HG03103 (cell line): ENCODE measurements around the gene TMCO4.

Source experiments
- ATAC-seq: cut with Tn5 transposase; IDR thresholded peaks from one replicate; pipeline ENCODE4 v1.9.1; 2021; ENCODE audit warnings: low read depth; ENCODE audit not compliant: unreplicated experiment

Gene TMCO4

DNA sequence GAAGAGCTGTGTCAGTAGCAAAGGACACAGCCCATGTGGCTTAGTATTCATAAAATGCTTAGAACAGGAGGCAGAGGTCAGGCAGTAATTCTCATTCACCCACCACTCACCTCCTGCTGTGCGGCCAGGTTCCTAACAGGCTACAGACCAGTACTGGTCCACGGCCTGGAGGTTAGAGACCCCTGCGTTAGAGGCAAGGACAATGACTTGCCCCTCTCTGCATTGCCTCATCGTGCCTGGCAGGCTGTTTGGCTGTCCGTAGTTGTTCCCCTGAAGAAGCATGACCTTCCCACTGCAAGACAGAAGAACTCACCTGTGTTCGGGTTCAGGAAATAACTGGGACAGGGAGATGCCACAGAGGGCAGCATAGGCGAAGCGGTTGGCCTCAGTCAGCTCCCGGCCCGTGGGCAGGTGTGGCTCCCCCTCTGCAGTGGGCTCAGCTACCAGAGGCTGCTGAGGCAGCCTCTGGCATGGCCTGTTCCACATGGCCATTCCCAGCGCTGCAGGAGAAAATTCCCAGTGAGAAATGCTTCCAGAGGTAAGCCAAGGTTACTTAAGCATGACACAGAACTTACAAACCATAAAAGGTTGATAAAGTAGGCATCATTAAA lies 19.3 kb downstream of the TMCO4 start:
- ATAC-seq: no peak

DNA sequence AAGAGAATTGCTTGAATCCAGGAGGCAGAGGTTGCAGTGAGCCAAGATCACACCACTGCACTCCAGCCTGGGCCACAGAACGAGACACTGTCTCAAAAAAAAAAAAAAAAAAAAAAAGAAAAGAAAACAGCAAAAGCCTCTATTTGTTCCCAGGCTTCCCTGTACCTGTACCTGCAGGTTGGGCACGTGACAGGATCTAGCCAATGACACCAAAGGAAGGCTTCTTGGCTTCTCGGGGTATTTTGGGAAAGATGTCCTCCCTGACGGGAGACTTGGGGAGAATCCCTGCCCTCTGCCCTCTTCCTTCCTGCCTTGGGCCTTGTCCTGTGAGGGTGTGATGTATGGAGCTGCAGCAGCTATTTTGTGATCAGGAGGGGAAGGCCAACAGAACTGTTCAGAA lies 22.8 kb downstream of the TMCO4 start:
- ATAC-seq: no peak

DNA sequence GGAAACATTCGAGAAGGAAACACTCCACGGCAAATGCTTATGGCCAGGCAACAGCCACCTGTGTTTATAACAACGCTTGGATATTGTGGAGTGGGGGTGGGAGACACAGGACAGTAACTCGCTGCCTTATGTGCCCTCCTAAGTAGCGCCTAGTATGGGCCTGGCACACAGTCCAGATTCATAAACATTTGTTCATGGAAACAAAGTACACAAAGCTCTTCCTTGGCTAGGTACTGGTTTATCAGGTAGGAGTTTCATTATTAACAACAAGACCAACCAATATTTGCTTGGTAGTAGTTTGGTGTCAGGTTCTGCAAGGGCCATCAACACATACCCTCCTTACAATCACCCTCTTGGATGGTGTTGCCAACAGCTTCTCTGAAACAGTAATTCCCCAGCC lies 23.4 kb downstream of the TMCO4 start:
- ATAC-seq: no peak

DNA sequence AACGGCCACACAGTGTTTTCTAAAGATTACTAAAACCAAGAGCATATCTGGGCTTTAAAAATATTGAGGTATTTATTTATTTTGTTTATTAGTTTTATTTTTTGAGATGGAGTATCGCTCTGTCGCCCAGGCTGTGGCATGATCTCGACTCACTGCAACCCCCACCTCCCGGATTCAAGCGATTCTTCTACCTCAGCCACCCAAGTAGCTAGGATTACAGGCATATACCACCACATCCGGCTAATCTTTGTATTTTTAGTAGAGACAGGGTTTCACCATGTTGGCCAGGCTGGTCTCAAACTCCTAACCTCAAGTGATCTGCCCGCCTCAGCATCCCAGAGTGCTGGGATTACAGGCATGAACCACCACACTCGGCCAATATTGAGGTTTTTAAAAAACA lies 23.9 kb downstream of the TMCO4 start:
- no peak for ATAC-seq

DNA sequence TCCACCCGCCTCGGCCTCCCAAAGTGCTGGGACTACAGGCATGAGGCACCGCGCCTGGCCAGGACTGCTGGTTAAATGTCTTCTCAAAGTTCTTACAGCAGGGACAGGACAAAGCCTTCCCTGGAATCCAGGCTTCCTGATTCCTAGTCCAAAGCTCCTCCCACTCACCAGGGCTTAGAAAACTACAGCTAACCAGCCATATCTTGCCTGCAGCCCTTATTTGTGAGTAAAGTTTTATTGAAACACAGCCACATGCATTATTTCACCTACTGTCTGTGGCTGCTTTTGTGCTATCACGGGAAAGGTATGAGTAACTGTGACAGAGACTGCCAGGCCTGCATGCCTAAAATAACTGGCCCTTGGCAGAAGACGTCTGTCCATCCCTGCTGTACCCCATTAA lies 24.4 kb downstream of the TMCO4 start:
- ATAC-seq: no peak

DNA sequence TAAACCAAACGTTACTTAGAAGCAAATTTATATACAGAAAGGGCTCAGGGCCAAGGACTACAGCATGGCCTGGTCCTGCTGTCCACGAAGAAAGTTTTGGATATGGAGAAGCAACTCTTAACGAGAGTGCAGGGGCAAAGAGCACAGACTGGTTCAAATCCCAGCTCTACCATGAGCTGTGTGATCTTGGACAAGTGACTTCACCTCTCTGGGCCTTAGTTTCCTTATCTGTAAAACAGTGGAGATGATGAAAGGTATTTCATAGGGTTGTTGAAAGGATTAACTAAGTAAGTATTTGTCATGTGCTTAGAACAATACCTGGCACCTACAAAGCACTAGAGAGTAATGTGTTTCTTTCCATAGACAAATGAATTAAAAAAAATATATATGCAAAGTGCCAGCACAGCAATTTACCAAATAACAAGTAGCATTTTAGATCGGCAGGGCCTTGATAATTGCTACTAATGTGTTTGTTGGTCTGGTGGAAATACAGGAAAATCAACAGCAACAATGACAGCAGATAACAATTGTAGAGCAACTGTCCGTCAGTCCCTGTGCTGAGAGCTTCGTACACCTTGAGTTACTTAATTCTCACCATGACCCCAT lies 25.4 kb downstream of the TMCO4 start:
- no peak for ATAC-seq

DNA sequence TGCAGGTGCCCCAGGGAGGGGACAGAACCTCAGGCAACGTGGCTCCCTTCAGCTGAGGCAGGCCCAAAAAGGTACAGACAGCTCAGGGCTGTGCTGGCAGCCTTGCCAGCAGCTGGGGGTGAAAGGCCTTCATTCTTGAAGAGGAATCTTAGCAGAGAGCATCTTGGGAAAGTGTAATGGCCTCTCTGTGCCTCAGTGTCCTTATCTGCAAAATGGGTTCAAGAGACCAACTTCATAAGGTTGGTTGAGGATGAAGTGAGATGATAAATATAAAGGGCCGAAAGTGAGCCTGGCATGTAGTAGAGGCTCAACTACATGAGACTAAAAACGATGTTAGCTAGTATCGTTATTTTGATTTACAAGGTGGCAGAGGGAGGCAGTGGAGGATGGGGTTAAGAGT lies 26.2 kb downstream of the TMCO4 start:
- no peak for ATAC-seq

DNA sequence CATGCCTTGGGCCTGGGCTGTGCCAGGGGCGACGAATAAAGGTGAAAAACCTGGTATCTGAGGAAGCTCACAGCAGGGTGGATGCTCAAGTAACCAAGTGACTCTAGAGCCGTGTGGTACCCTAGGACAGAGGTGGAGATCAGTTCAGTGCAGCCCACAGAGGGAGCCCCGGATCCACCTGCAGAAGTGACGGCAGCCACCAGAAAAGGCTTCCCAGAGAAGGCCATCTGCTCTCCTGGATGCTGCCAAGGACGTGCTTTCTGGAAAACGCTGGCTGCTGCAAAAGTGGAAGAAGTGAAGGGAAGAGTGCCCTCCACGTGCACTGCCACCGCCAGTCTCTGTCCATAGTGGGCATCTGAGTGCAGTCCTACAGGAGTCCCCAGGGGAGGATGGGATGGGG lies 27.7 kb downstream of the TMCO4 start:
- ATAC-seq: no peak

DNA sequence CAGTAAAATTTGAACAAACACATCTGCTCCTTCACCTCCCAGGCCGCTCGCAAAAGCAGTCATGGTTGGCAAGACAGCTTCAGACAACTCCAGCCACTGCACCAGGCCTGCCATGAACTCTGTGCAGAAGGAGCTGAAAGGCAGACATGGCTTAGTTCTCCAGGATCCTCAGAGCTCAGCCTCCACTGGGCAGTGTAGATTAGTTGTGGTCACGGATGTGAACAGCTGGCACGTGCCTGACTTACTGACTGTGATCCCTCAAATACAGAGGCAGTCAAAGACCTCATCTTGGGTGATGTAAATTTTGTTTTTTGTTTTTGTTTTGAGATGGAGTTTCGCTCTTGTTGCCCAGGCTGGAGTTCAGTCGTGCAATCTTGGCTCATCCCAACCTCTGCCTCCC lies 28.4 kb downstream of the TMCO4 start:
- no peak for ATAC-seq

DNA sequence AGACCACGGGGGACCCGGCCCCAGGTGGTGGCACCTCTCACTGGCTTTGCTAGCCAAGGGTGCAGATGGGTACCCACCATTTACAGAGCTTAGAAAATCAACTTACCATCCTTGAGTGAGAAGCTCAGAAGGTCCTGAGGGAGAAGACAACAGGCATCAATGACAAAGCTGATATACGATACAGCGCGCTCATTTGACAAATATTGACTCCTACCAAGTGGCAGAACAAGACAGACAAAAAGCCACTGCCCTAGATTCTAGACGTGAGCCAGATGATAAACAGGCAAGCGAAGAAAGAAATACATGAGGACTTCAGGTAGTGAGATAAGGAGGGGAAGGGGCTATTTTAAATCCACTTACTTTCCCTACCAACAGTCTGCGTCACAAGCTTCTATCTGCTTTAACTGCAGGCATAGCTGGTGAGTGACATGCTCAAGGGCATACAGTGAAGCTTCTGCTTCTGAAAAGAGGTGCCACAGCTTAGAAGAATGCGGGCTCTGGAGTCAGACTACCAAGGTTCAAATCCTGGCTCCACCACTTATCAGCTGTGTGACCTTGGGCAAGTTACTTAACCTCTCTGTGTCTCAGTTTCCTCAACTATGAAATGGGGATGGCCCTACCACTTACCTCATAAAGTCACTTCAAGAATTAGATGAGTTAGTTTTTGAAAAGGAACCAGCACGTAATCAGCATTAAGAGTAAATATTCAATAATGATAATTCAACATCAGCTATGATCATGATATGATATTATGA lies 29.1 kb downstream of the TMCO4 start:
- ATAC-seq: no peak

DNA sequence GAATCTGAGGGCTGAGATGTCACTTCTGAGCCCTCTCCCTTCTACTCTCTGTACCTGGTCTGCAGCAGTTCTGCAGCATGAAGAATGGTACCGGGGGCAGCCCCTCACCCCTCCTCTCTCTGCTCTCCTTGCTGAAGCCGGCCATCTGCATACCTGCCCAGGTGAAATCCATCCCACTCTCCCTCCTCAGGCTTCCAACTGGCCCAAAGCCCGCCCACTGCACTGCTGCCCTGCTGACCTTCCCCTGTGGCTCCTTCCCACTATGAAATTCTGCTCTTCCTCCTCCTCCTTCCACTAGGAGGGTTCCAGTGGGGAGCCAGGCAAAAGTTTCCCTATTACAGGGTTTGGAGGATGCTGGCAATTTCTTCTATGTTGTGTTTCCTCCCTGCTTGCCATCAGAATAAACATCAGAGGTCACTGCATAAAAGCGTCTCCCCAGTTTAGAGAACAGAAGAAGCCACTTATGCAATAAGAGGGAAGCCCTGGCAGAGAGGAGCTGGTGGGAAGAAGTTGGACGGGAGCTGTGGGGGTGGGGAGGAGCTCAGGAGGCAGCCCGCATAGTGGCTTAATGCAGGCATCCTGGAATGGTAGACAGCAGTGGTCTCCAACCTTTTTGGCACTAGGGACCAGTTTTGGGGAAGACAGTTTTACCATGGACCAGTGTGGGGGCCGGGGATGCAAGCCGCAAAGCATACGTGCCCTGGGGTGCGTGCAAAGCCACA lies 30.3 kb downstream of the TMCO4 start:
- no peak for ATAC-seq

DNA sequence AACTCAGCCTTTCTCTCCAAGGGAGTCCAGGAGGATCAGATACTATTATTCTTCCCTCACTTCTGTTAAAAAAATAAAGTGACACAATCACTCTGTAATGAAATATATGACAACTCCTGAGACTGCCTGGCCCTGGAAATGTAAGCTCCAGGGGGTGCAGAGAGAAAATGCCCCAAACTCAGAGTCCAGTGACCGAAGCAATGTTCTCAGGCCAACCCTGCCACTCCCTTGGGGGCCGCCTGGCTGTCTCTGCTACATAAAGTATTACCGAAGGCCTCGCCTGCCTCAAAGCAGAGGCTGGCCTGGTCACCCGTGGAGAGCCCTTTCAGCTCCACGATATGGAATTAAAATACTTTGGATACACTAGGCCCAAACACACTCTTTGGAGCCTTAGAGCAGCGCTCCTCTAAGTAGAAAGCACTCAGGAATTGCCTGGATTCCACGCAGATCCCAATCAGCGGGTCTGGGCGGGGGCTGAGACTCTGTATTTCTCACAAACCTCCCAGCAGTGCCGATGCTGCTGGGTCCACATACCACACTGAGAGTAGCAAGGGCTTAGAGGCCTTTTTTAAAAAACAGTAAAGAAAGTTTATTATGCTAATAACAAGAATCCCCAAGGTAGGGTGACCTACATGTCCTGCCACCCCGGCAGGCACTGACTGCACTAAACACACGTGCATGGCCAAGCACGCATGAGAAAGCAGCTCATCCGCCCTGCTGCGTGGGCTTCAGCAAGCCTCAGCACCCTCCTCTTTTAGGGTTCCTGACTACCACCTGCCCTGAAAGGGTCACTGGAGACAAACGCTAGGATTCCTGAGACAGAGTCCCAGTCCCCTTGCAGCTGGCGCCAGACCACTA lies 31.1 kb downstream of the TMCO4 start:
- no peak for ATAC-seq

DNA sequence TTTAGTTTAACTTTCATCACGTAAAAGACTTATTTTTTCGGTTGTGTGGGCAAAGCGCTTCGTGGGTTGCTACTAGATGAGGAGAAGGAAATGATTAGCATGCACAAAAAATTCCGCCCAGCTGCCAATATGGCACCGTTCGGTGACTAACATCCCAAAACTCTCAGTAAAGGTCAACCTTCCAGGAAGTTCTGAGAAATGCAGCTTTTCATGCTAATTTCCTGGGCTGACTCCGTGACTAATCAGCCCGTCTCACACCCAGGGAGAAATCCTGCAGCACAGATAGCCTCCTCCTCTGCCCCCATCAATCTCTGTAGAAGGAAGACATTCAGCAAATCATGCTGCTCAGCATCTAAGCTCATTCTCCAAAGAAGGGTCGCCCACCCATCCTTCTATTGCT lies 34.1 kb downstream of the TMCO4 start:
- no peak for ATAC-seq

DNA sequence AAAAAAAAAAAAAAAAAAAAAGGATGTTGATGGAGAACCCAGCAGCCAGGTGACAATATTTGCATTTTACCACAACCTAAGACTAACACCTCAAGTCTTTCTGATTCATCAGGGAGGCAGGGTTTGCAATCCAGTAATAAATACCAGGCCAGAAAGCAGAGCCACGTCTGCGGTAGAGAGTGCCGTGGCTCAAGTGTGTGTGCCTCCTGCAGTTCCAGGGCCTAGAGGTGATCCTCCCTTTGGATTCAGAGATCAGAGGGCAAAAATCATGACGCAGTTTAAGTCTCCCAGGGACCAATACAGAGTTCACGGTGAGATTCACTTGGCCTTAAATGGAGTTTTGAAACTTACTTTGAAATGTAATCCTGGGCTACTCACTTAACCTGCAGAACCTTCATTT lies 34.9 kb downstream of the TMCO4 start:
- ATAC-seq: no peak

DNA sequence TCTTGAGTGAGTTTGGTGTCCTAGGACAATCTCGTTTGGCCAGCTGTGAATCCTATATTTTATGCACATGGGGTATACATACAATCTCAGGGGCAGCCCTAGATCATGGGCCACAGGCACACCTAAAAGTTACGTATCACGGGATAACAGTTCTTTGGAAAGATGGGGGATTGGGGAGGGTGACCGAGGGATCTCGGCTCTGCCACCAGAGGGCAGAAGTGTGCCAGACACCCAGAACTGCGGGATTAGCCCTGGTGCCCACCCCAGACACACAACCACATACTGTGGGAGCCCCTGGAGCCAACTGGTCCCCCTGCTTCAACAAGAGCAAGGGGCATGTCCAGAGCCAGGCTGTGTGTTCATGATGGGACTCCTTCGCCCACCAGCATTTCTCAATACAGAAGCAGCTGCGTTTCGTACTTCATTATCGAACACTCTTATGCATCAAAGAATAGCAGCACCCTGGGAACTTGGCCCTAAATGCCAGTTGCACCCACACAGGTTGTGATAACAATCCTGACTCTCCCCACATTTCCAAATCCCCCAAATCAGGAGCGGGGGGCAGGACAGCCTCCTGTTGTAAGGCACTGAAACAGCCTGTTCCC lies 37.4 kb downstream of the TMCO4 start:
- no peak for ATAC-seq

DNA sequence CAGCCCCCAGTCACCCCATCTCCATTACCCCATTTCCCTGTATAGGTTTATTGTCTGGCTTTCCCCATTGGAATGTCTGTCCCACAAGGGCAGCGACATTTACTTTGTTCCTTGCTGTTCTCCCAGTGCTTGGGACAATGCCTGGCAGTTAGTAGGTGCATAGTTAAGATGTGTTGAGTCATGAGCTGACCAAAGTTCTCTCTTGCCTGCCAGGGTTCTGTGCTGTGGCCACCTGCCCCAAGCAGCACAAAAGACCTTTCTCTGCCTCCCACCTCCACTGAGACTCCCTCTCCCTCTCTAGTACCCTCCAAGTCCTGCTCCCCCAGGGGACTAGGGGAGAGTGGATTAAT lies 40.0 kb downstream of the TMCO4 start:
- ATAC-seq: no peak

DNA sequence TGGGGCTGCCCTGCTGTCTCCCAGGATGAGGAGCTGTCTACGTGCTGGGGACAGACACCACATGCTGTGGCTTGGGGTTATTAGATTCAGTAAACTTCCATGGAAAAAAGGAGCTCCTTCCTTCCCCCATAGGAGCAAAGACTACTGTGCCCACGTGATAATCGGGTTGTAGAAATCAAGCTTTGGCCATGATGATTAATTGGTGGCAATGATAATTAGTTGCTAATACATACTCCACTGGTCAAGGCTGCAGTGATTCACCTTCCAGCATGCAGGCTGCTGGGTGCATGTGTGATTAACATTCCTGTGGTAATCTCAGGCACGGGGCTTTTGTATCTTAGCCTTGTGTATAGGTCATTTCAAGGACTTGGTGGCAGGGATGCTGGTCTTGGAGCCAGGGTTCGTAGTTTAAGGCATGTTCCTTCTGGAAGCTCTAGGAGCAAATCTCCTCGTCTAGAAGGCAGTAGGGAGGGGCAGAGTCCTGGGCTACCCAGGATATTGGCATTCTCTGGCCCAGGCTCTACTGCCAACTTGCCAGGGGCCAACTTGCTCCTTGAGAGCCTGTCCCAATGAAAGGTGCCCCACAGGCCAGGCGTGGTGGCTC lies 41.4 kb downstream of the TMCO4 start:
- ATAC-seq: no peak

DNA sequence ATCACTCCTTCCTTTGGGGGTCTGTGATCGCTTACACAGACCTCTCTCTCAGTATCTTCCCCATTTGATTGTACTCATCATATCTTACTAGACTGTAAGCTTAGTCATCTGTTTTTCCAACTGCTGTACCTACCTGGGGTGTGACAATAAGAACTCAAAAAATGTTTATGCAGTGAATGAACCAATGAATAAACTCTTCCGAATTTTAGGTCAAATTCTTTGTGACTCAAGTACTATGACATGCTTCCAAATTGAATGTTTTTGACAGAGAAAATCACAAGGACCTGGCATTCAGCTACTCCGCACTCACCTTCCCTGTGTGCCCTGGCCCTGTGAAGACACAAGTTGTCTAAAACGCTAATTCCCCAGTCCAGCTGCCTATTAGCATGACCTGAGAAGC lies 42.1 kb downstream of the TMCO4 start:
- ATAC-seq: no peak

DNA sequence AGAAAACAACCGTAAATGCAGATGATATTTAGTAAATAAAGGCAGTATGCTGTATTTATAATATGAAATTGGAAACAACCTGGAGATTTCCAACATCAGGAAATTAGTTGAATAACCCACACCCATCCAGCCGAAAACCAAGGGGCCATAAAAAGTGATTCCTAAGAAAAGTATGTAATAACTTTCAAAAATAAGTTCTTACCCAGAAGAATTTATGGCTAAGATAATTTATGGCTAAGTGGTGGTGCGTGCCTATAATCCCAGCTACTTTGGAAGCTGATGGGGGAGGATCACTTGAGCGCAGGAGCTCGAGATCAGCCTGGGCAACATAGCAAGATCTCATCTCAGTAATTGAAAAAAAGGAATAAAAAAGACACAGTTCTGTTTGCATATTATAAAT lies 43.2 kb downstream of the TMCO4 start:
- ATAC-seq: no peak

DNA sequence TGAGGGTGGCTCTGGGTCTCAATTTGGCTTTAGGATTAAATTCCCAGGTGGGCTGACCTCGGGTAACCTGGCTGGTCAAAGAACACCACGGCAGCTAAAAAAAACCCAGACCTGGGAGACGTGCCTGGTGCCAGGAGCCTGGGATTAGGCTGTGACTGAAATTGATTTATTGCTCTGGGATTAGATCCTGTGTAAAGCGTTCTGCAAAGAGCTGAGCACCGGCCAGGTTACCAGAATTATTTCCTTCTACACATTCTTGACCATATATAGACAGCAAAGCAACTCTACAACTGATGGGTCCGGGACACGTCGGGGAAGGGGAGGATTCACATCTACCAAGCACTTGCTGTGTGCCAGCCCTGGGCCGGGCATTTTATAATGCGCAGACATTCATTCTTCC lies 45.2 kb downstream of the TMCO4 start:
- no peak for ATAC-seq
